ENCODE results near the gene SERPINB1.

- TF ChIP-seq JUND (IDR thresholded peaks at IDR 0.05), result no peak
- TF ChIP-seq CTCF (IDR thresholded peaks at IDR 0.05), result no peak
- TF ChIP-seq YY1 (IDR thresholded peaks at IDR 0.05; ENCODE audit: low read depth), result no peak
- TF ChIP-seq FOSL2 (IDR thresholded peaks at IDR 0.05; ENCODE audit: borderline replicate concordance, low read depth), result no peak
- TF ChIP-seq GABPA (IDR thresholded peaks at IDR 0.05; ENCODE audit: low read depth), result no peak
- TF ChIP-seq RAD21 (IDR thresholded peaks at IDR 0.05; ENCODE audit: low read length), result no peak
- TF ChIP-seq EZH2phosphoT487 (IDR thresholded peaks at IDR 0.05; ENCODE audit: borderline replicate concordance, low read depth), result no peak
- TF ChIP-seq POLR2AphosphoS5 (IDR thresholded peaks at IDR 0.05; ENCODE audit: low read depth, low read length), result no peak
Observed at GRCh38 chr6:2826131-2826530, 15.5 kb downstream of the SERPINB1 start.
